ENCODE measurements around the gene MLEC. TPM values are rescaled to one million over a fixed set of nuclear protein-coding genes. Genes with fewer than 3 reads are reported as not detected.

Gene MLEC
- polyA plus RNA-seq, 2 of the 4 experiments (the other 2 are of a cell fraction) = 89.1 to 117 TPM

DNA sequence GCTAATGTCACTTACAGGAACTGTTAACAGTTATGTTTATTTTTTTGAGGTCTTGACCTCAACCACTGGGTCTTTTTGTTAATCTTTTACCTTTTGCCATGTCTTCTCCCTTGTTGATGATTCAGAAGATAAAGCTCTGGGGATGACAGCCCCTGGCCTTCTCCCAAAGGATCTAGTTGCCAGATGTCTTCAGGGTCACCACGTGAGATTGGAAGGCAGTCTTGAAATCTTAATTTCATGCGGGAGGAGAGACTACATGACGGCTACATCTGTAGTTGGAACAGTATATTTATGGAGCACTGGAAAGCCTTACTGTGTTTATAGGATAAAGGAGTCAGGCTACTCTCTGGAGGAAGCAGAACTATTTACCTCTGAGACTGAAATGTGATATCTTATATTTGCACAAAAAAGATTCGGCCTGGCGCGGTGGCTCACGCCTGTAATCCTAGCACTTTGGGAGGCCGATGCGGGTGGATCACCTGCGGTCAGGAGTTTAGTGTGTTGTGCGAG, 5.6 kb downstream of the MLEC start (continued):
- no peak for TF ChIP-seq FOXS1 (CRISPR knock-in tag; IDR thresholded peaks at IDR 0.05)
- no peak for TF ChIP-seq MAZ (IDR thresholded peaks at IDR 0.05; ENCODE audit: borderline replicate concordance, low read depth, low read length)
- no peak for TF ChIP-seq BCL3 (IDR thresholded peaks at IDR 0.05)
- no peak for TF ChIP-seq SREBF2 (IDR thresholded peaks at IDR 0.05)
- TF ChIP-seq FOSB (CRISPR knock-in tag; IDR thresholded peaks at IDR 0.05) = no peak
- no peak for TF ChIP-seq ESRRA (IDR thresholded peaks at IDR 0.05; ENCODE audit: borderline replicate concordance, low read length)
- TF ChIP-seq CHD2 (IDR thresholded peaks at IDR 0.05; ENCODE audit: low read length, partially characterized antibody) = no peak
- no peak for TF ChIP-seq HOXB13 (CRISPR knock-in tag; IDR thresholded peaks at IDR 0.05; ENCODE audit: low read depth)
- no peak for TF ChIP-seq USF2 (IDR thresholded peaks at IDR 0.05)

GRCh38 chr12:120693848-120694247, 6.9 kb downstream of the MLEC start:
- 93% methylated on average over 4 of the region's 4 CpGs for WGBS (ENCODE audit: missing lambda C conversion rate)
- DNase-seq (ENCODE audit: low read depth in 1 of 2, low spot score in 1 of 2) (no peak), ATAC-seq (no peak), FAIRE-seq (no peak)
- no peak for TF ChIP-seq HOXB13 (CRISPR knock-in tag; IDR thresholded peaks at IDR 0.05; ENCODE audit: low read depth)
- no peak for TF ChIP-seq HOXB5 (CRISPR knock-in tag; IDR thresholded peaks at IDR 0.05)
- TF ChIP-seq, protein P1, sequence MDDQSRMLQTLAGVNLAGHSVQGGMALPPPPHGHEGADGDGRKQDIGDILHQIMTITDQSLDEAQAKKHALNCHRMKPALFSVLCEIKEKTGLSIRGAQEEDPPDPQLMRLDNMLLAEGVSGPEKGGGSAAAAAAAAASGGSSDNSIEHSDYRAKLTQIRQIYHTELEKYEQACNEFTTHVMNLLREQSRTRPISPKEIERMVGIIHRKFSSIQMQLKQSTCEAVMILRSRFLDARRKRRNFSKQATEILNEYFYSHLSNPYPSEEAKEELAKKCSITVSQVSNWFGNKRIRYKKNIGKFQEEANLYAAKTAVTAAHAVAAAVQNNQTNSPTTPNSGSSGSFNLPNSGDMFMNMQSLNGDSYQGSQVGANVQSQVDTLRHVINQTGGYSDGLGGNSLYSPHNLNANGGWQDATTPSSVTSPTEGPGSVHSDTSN (IDR thresholded peaks at IDR 0.05) = no peak
- no peak for TF ChIP-seq CHD4 (IDR thresholded peaks at IDR 0.05; ENCODE audit: borderline replicate concordance)
- TF ChIP-seq JUN (IDR thresholded peaks at IDR 0.05) = no peak
- TF ChIP-seq CEBPB (IDR thresholded peaks at IDR 0.05) = no peak
- TF ChIP-seq TFCP2L1 (CRISPR knock-in tag; IDR thresholded peaks at IDR 0.05) = no peak
- no peak for TF ChIP-seq KDM5A (IDR thresholded peaks at IDR 0.05)
- no peak for TF ChIP-seq GATA3 (IDR thresholded peaks at IDR 0.05; ENCODE audit: borderline replicate concordance)
- H3K4me1 ChIP-seq = peaks cover 53% of the 10 kb centered on the region
- CTCF ChIA-PET = interaction anchor here (1.0 to 19.0 kb wide), 4 partner anchors 15 to 111 kb away, joined by 3 to 137 read pairs (median 5); no protein-coding TSS in a partner anchor
- peak overlapping the region in 1 of 2 experiments; percentile 94; a peak in 2 of 6 replicates for H3K27ac ChIP-seq
- 0 out of 3 replicates have a peak overlapping the region, but pooled peaks have one; percentile 86 for H3K4me2 ChIP-seq
- H3K4me3 ChIP-seq = no peak overlapping the region
- POLR2A ChIA-PET = no interaction called here
- H3K9me3 ChIP-seq = no peaks in the 10 kb centered on the region

- DNase-seq (ENCODE audit: low read depth in 1 of 2, low spot score in 1 of 2) = no peak
- H3K4me2 ChIP-seq = no peak overlapping the region
- no peaks in the 10 kb centered on the region for H3K9me3 ChIP-seq
- 77% methylated on average over 6 of the region's 6 CpGs for WGBS (ENCODE audit: missing lambda C conversion rate)
- ChIA-PET CTCF (interaction anchor here (1.0 to 19.0 kb wide), 2 partner anchors 9 to 49 kb away, joined by 3 to 137 read pairs; no protein-coding TSS in a partner anchor), POLR2A (no interaction called here)
- no peak for ATAC-seq
- peaks cover 26% of the 10 kb centered on the region for H3K4me1 ChIP-seq
- no peak overlapping the region for H3K4me3 ChIP-seq
- H3K27ac ChIP-seq = no peak overlapping the region
- TF ChIP-seq BCL3 (IDR thresholded peaks at IDR 0.05) (no peak), HOXB13 (CRISPR knock-in tag; IDR thresholded peaks at IDR 0.05; ENCODE audit: low read depth) (no peak), SMC3 (IDR thresholded peaks at IDR 0.05) (no peak), HOXB5 (CRISPR knock-in tag; IDR thresholded peaks at IDR 0.05) (no peak), MYC (IDR thresholded peaks at IDR 0.05; ENCODE audit: borderline replicate concordance, low read length) (no peak), BHLHE40 (IDR thresholded peaks at IDR 0.05; ENCODE audit: low read depth, low read length) (no peak), FOSL2 (IDR thresholded peaks at IDR 0.05) (no peak), FOSL2 (CRISPR knock-in tag; IDR thresholded peaks at IDR 0.05) (no peak), GATA3 (IDR thresholded peaks at IDR 0.05; ENCODE audit: borderline replicate concordance) (no peak), POLR2AphosphoS2 (conservative IDR thresholded peaks at IDR 0.05; ENCODE audit: low read length) (no peak), RCOR1 (IDR thresholded peaks at IDR 0.05; ENCODE audit: low read depth, low read length) (no peak), CBX2 (IDR thresholded peaks at IDR 0.05; ENCODE audit: borderline replicate concordance, low read depth) (no peak), HES2 (IDR thresholded peaks at IDR 0.05) (no peak), JUNB (IDR thresholded peaks at IDR 0.05) (no peak), PHF8 (IDR thresholded peaks at IDR 0.05; ENCODE audit: borderline replicate concordance, low read depth) (no peak)
- no peak for FAIRE-seq
These were observed 9.7 kb downstream of the MLEC start for GRCh38 chr12:120696626-120697025.
